K562 treated with DMSO at 1 percent for 48 hours (cell line): ENCODE measurements around the gene UPK2. TPM values are rescaled to one million over a fixed set of nuclear protein-coding genes. Genes with fewer than 3 reads are reported as not detected.

Source experiments
- total RNA-seq: library from RNA; unstranded; fragments of 300-600 nt; gene quantifications from 2 replicates; pipeline ENCODE4 v1.2.3, GENCODE V29; 2022; ENCODE audit warnings: low replicate concordance; ENCODE audit errors: extremely low read depth

The UPK2 gene
- total RNA-seq, result not detected in 2 replicates

GRCh38 chr11:118956094-118956846, at the start of gene UPK2:
Gene UPK2, plus strand, starts transcription at chr11:118956298. Its CDS starts 53 bp downstream, at chr11:118956351.

DNA sequence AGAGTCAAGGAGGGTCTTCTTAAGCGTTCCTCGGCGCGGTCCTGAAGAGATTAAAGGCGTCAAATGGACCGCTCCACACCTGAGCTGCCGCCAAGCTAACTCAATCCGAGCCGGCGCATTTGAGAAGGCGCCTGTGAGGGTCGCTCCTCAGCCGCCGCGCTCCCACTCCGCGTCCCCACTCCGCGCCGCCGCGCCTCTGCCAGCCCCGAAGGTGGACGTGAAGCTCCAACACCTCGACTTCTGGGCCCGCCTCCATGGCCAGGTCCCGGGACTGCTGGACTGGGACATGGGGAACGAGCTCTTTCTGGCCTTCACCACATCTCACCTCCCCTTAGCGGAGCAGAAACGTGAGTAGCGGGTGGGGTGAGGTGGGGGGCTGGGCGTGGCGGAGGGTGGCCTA, 15.5 kb downstream of the UPK2 start, which contains the start of gene FOXR1:
TSS of gene FOXR1 (plus strand) at position 116 of the 400 bp plus-strand sequence. CDS start at position 287, 171 bp downstream.

DNA sequence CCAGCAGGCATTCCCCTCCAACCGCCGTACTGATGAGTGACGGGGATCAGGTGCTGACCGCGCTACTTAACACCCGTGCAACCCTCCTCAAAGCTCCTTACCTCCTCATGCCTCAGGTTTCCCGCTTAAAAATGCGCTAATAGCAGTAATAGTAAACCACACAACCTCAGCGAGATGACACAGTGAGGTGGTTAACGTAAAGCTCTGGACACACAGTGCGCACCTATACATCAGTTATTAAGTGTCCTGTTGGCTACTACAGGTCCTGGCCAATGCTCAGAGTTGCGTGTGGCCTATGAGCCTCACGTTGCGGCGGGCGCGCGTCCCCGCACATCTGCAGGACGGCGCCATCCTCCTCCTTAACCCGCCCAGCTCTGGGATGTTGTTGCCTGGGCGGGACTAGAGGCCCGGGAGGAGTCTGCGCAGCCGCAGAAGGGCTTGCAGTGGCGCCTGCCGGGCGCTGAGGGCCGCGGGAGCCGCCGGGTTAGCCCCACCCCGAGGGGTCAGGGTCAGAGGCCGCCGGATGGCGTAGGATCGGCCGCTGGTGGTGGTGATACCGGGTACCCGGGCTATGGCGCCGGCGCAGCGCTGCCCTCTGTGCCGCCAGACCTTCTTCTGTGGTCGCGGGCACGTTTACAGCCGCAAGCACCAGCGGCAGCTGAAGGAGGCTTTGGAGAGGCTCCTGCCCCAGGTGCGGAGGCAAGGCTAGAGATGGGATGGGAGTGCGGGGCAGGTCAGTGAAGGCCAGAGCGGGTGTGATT, 41.7 kb downstream of the UPK2 start, which contains the start of gene CENATAC:
TSS of gene CENATAC (plus strand) at position 512 of the 761 bp plus-strand sequence. CDS start at position 572, 60 bp downstream.

Other genes starting within 250 kb of the UPK2 start
- not detected in 2 replicates for gene DDX6, start 165.1 kb upstream of the UPK2 start, total RNA-seq
- not detected in 2 replicates for gene CXCR5, start 72.4 kb upstream of the UPK2 start, total RNA-seq
- gene BCL9L, start 30.4 kb upstream of the UPK2 start, total RNA-seq, result not detected in 2 replicates
- not detected in 2 replicates for gene FOXR1, start 15.5 kb downstream of the UPK2 start, total RNA-seq
- not detected in 2 replicates for gene CENATAC, start 41.8 kb downstream of the UPK2 start, total RNA-seq
- gene RPS25, start 62.0 kb downstream of the UPK2 start, total RNA-seq, result 1,144 TPM in 1 of 2 replicates, not detected in the other
- not detected in 2 replicates for gene TRAPPC4, start 62.5 kb downstream of the UPK2 start, total RNA-seq
- gene SLC37A4, start 74.6 kb downstream of the UPK2 start, total RNA-seq, result not detected in 2 replicates
- not detected in 2 replicates for gene HYOU1, start 100.9 kb downstream of the UPK2 start, total RNA-seq
- gene VPS11, start 111.5 kb downstream of the UPK2 start, total RNA-seq, result not detected in 2 replicates
- gene HMBS, start 128.6 kb downstream of the UPK2 start, total RNA-seq, result not detected in 2 replicates
- gene DPAGT1, start 145.6 kb downstream of the UPK2 start, total RNA-seq, result not detected in 2 replicates
- not detected in 2 replicates for gene C2CD2L, start 151.0 kb downstream of the UPK2 start, total RNA-seq
- not detected in 2 replicates for gene HINFP, start 165.3 kb downstream of the UPK2 start, total RNA-seq
- not detected in 2 replicates for gene ABCG4, start 192.8 kb downstream of the UPK2 start, total RNA-seq
- not detected in 2 replicates for gene NLRX1, start 212.4 kb downstream of the UPK2 start, total RNA-seq
- gene NHERF4, start 229.2 kb downstream of the UPK2 start, total RNA-seq, result not detected in 2 replicates